Measurements from ENCODE around the gene TMEM273. TPM values are rescaled to one million over a fixed set of nuclear protein-coding genes. Genes with fewer than 3 reads are reported as not detected.

The TMEM273 gene
- total RNA-seq, 1 experiment from 2014 or later, result not detected

GRCh38 chr10:49225218-49225876 is 37.2 kb upstream of the TMEM273 start:
- Histone ChIP-seq H3K9ac (ENCODE audit: low read length) (no peak overlapping the region), H3K4me1 (ENCODE audit: low read length) (no peaks in the 10 kb centered on the region)

DNA sequence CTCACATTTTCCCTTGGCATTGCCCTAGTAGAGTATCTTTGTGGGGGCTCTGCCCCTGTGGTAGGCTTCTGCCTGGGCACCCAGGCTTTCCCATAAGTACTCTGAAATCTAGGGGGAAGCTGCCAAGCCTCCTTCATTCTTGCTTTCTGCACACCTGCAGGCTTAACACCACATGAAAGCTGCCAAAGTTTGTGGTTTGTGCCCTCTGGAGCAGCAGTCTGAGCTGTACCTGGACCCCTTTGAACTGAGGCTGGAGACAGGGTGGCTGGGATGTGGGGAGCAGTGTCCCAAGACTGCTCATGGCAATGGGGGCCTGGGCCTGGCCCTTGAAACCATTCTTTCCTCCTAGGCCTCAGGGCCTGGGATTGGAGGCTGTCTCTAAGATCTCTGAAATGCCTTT is 35.0 kb upstream of the TMEM273 start:
- no peaks in the 10 kb centered on the region for H3K79me2 ChIP-seq (ENCODE audit: low read length)
- H3K4me2 ChIP-seq (ENCODE audit: low read depth, low read length, poor library complexity, severe bottlenecking), result no peak overlapping the region
- H3K9ac ChIP-seq (ENCODE audit: low read length), result no peak overlapping the region
- no peaks in the 10 kb centered on the region for H3K27me3 ChIP-seq (ENCODE audit: low read length)
- no peak for DNase-seq
- no peak overlapping the region for H2AFZ ChIP-seq (ENCODE audit: low read length)
- no peak overlapping the region for H3K27ac ChIP-seq (ENCODE audit: low read length)
- no peaks in the 10 kb centered on the region for H3K9me2 ChIP-seq (replicated peaks; ENCODE audit: insufficient read depth, low read length)
- H3K36me3 ChIP-seq (ENCODE audit: insufficient read depth, low read length), result no peaks in the 10 kb centered on the region
- H3K4me1 ChIP-seq (ENCODE audit: low read length), result no peaks in the 10 kb centered on the region
- no peak overlapping the region for H3K4me3 ChIP-seq (ENCODE audit: low read length)
- H4K20me1 ChIP-seq (ENCODE audit: insufficient read depth, low read depth, low read length), result no peaks in the 10 kb centered on the region
- no peaks in the 10 kb centered on the region for H3K9me3 ChIP-seq (ENCODE audit: low read length)

More at GRCh38 chr10:49225218-49225876, 37.2 kb upstream of the TMEM273 start:
- Histone ChIP-seq H3K79me2 (ENCODE audit: low read length) (no peaks in the 10 kb centered on the region), H3K9me2 (replicated peaks; ENCODE audit: insufficient read depth, low read length) (no peaks in the 10 kb centered on the region), H3K27ac (ENCODE audit: low read length) (no peak overlapping the region), H3K4me2 (ENCODE audit: low read depth, low read length, poor library complexity, severe bottlenecking) (no peak overlapping the region), H4K20me1 (ENCODE audit: insufficient read depth, low read depth, low read length) (no peaks in the 10 kb centered on the region), H3K36me3 (ENCODE audit: insufficient read depth, low read length) (no peaks in the 10 kb centered on the region), H3K9me3 (ENCODE audit: low read length) (no peaks in the 10 kb centered on the region), H3K27me3 (ENCODE audit: low read length) (no peaks in the 10 kb centered on the region), H3K4me3 (ENCODE audit: low read length) (no peak overlapping the region), H2AFZ (ENCODE audit: low read length) (no peak overlapping the region)
- DNase-seq, result no peak

GRCh38 chr10:49222170-49222569 is 34.0 kb upstream of the TMEM273 start:
- no peak for DNase-seq
- no peak overlapping the region for H2AFZ ChIP-seq (ENCODE audit: low read length)

GRCh38 chr10:49220679-49221078 is 32.5 kb upstream of the TMEM273 start:
- no peak for DNase-seq
- no peak overlapping the region for H2AFZ ChIP-seq (ENCODE audit: low read length)
- no peaks in the 10 kb centered on the region for H3K9me2 ChIP-seq (replicated peaks; ENCODE audit: insufficient read depth, low read length)
- no peaks in the 10 kb centered on the region for H3K9me3 ChIP-seq (ENCODE audit: low read length)
- no peak overlapping the region for H3K4me2 ChIP-seq (ENCODE audit: low read depth, low read length, poor library complexity, severe bottlenecking)
- peaks cover 11% of the 10 kb centered on the region for H3K4me1 ChIP-seq (ENCODE audit: low read length)
- no peak overlapping the region for H3K4me3 ChIP-seq (ENCODE audit: low read length)
- no peak overlapping the region for H3K27ac ChIP-seq (ENCODE audit: low read length)
- H4K20me1 ChIP-seq (ENCODE audit: insufficient read depth, low read depth, low read length), result no peaks in the 10 kb centered on the region
- no peaks in the 10 kb centered on the region for H3K79me2 ChIP-seq (ENCODE audit: low read length)
- H3K27me3 ChIP-seq (ENCODE audit: low read length), result no peaks in the 10 kb centered on the region
- no peak overlapping the region for H3K9ac ChIP-seq (ENCODE audit: low read length)
- H3K36me3 ChIP-seq (ENCODE audit: insufficient read depth, low read length), result no peaks in the 10 kb centered on the region

More at GRCh38 chr10:49222170-49222569, 34.0 kb upstream of the TMEM273 start:
- Histone ChIP-seq H3K27me3 (ENCODE audit: low read length) (no peaks in the 10 kb centered on the region), H3K9me2 (replicated peaks; ENCODE audit: insufficient read depth, low read length) (no peaks in the 10 kb centered on the region), H3K79me2 (ENCODE audit: low read length) (no peaks in the 10 kb centered on the region), H3K4me1 (ENCODE audit: low read length) (no peaks in the 10 kb centered on the region), H3K36me3 (ENCODE audit: insufficient read depth, low read length) (no peaks in the 10 kb centered on the region), H3K27ac (ENCODE audit: low read length) (no peak overlapping the region), H3K9ac (ENCODE audit: low read length) (no peak overlapping the region), H3K9me3 (ENCODE audit: low read length) (no peaks in the 10 kb centered on the region), H3K4me2 (ENCODE audit: low read depth, low read length, poor library complexity, severe bottlenecking) (no peak overlapping the region), H3K4me3 (ENCODE audit: low read length) (no peak overlapping the region), H4K20me1 (ENCODE audit: insufficient read depth, low read depth, low read length) (no peaks in the 10 kb centered on the region)

- Histone ChIP-seq H3K79me2 (ENCODE audit: low read length) (no peaks in the 10 kb centered on the region), H3K4me1 (ENCODE audit: low read length) (peaks cover 11% of the 10 kb centered on the region), H3K4me3 (ENCODE audit: low read length) (no peak overlapping the region), H3K9ac (ENCODE audit: low read length) (no peak overlapping the region), H2AFZ (ENCODE audit: low read length) (no peak overlapping the region), H3K9me2 (replicated peaks; ENCODE audit: insufficient read depth, low read length) (no peaks in the 10 kb centered on the region), H3K4me2 (ENCODE audit: low read depth, low read length, poor library complexity, severe bottlenecking) (no peak overlapping the region), H3K27me3 (ENCODE audit: low read length) (no peaks in the 10 kb centered on the region), H3K9me3 (ENCODE audit: low read length) (no peaks in the 10 kb centered on the region), H4K20me1 (ENCODE audit: insufficient read depth, low read depth, low read length) (no peaks in the 10 kb centered on the region), H3K27ac (ENCODE audit: low read length) (no peak overlapping the region), H3K36me3 (ENCODE audit: insufficient read depth, low read length) (no peaks in the 10 kb centered on the region)
- DNase-seq, result no peak
Measured at GRCh38 chr10:49220031-49220430, 31.8 kb upstream of the TMEM273 start.

- H3K9me3 ChIP-seq (ENCODE audit: low read length), result no peaks in the 10 kb centered on the region
- no peaks in the 10 kb centered on the region for H3K36me3 ChIP-seq (ENCODE audit: insufficient read depth, low read length)
- H3K4me2 ChIP-seq (ENCODE audit: low read depth, low read length, poor library complexity, severe bottlenecking), result no peak overlapping the region
- no peak overlapping the region for H3K9ac ChIP-seq (ENCODE audit: low read length)
- no peaks in the 10 kb centered on the region for H3K9me2 ChIP-seq (replicated peaks; ENCODE audit: insufficient read depth, low read length)
- no peaks in the 10 kb centered on the region for H4K20me1 ChIP-seq (ENCODE audit: insufficient read depth, low read depth, low read length)
- no peak overlapping the region for H2AFZ ChIP-seq (ENCODE audit: low read length)
- H3K27me3 ChIP-seq (ENCODE audit: low read length), result no peaks in the 10 kb centered on the region
- no peak overlapping the region for H3K27ac ChIP-seq (ENCODE audit: low read length)
- no peak for DNase-seq
- peaks cover 16% of the 10 kb centered on the region for H3K4me1 ChIP-seq (ENCODE audit: low read length)
- no peaks in the 10 kb centered on the region for H3K79me2 ChIP-seq (ENCODE audit: low read length)
- H3K4me3 ChIP-seq (ENCODE audit: low read length), result no peak overlapping the region
Measured at GRCh38 chr10:49219248-49219647, 31.1 kb upstream of the TMEM273 start.

DNA sequence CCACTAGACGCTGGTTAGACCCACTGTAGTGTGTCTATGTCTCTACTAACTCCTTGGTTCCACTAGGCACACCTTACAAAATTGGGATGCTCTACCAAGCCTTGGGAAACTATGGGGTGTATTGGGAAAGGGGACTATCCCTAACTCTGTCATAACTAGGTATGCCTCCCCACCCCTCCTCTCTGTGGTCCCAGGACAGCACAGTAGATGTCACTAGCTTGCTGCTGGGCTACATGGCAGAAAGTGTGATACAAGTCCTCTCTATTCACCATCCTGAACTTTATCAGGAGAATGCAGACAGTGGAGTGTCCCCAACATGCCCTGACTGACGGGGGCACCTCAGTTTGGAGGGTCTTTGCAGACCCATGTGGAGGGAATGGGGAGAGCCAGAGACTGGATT is 30.3 kb upstream of the TMEM273 start:
- H3K27ac ChIP-seq (ENCODE audit: low read length), result no peak overlapping the region
- no peak overlapping the region for H3K9ac ChIP-seq (ENCODE audit: low read length)
- no peak overlapping the region for H2AFZ ChIP-seq (ENCODE audit: low read length)

GRCh38 chr10:49217645-49218044 is 29.5 kb upstream of the TMEM273 start:
- Histone ChIP-seq H3K79me2 (ENCODE audit: low read length) (no peaks in the 10 kb centered on the region), H2AFZ (ENCODE audit: low read length) (no peak overlapping the region), H4K20me1 (ENCODE audit: insufficient read depth, low read depth, low read length) (no peaks in the 10 kb centered on the region), H3K9ac (ENCODE audit: low read length) (no peak overlapping the region), H3K4me2 (ENCODE audit: low read depth, low read length, poor library complexity, severe bottlenecking) (no peak overlapping the region), H3K4me1 (ENCODE audit: low read length) (peaks cover 30% of the 10 kb centered on the region), H3K4me3 (ENCODE audit: low read length) (no peak overlapping the region), H3K9me3 (ENCODE audit: low read length) (no peaks in the 10 kb centered on the region), H3K27me3 (ENCODE audit: low read length) (no peaks in the 10 kb centered on the region), H3K9me2 (replicated peaks; ENCODE audit: insufficient read depth, low read length) (no peaks in the 10 kb centered on the region), H3K27ac (ENCODE audit: low read length) (no peak overlapping the region), H3K36me3 (ENCODE audit: insufficient read depth, low read length) (no peaks in the 10 kb centered on the region)
- no peak for DNase-seq

More for the DNA sequence above, 30.3 kb upstream of the TMEM273 start:
- no peaks in the 10 kb centered on the region for H3K79me2 ChIP-seq (ENCODE audit: low read length)
- no peaks in the 10 kb centered on the region for H3K36me3 ChIP-seq (ENCODE audit: insufficient read depth, low read length)
- H3K4me3 ChIP-seq (ENCODE audit: low read length), result no peak overlapping the region
- no peaks in the 10 kb centered on the region for H3K9me3 ChIP-seq (ENCODE audit: low read length)
- H3K4me1 ChIP-seq (ENCODE audit: low read length), result peaks cover 22% of the 10 kb centered on the region
- no peaks in the 10 kb centered on the region for H4K20me1 ChIP-seq (ENCODE audit: insufficient read depth, low read depth, low read length)
- H3K27me3 ChIP-seq (ENCODE audit: low read length), result no peaks in the 10 kb centered on the region
- no peak for DNase-seq
- no peak overlapping the region for H3K4me2 ChIP-seq (ENCODE audit: low read depth, low read length, poor library complexity, severe bottlenecking)
- H3K9me2 ChIP-seq (replicated peaks; ENCODE audit: insufficient read depth, low read length), result no peaks in the 10 kb centered on the region

Data from Karpas-422 (cell line).